Kidney capillary endothelial cell (primary cell): Measurements from ENCODE around the gene SMTNL2.
"Not testable (repeated sequence)": the region's sequence is repeated elsewhere in the genome, so short reads cannot be mapped to it uniquely, and the experiment has no call there.

Source experiments
- DNase-seq: peaks from one replicate; pipeline ENCODE4 v3.0.0-alpha.2; 2018; ENCODE audit warnings: low spot score

SMTNL2 gene

GRCh38 chr17:4635823-4636375 lies 51.6 kb downstream of the SMTNL2 start:
- no peak for DNase-seq

- DNase-seq, result no peak
Measured at GRCh38 chr17:4636474-4637100, 52.3 kb downstream of the SMTNL2 start.

GRCh38 chr17:4638766-4639165 lies 54.4 kb downstream of the SMTNL2 start:
- not testable (repeated sequence) for DNase-seq

GRCh38 chr17:4639301-4640059 lies 55.2 kb downstream of the SMTNL2 start:
- not testable (repeated sequence) for DNase-seq

GRCh38 chr17:4640569-4641188 lies 56.4 kb downstream of the SMTNL2 start:
- DNase-seq, result not testable (repeated sequence)

GRCh38 chr17:4641297-4642195 lies 57.2 kb downstream of the SMTNL2 start, which contains the start of gene ALOX15:
Gene ALOX15 (minus strand): TSS chr17:4641678. CDS start chr17:4641651, 27 bp downstream.
- DNase-seq, result no peak

GRCh38 chr17:4642286-4642685 lies 58.0 kb downstream of the SMTNL2 start:
- no peak for DNase-seq

GRCh38 chr17:4643676-4644075 lies 59.3 kb downstream of the SMTNL2 start:
- DNase-seq, result no peak

GRCh38 chr17:4645642-4646041 lies 61.3 kb downstream of the SMTNL2 start:
- DNase-seq, result no peak

GRCh38 chr17:4648741-4649140 lies 64.4 kb downstream of the SMTNL2 start:
- DNase-seq, result no peak

- no peak for DNase-seq
Measured at GRCh38 chr17:4652997-4653396, 68.7 kb downstream of the SMTNL2 start.

GRCh38 chr17:4655933-4656332 lies 71.6 kb downstream of the SMTNL2 start:
- DNase-seq, result not testable (repeated sequence)

- DNase-seq, result no peak
Measured at GRCh38 chr17:4657678-4658077, 73.3 kb downstream of the SMTNL2 start.
